PC-3 (cell line): ENCODE measurements around the gene FYN. TPM values are rescaled to one million over a fixed set of nuclear protein-coding genes. Genes with fewer than 3 reads are reported as not detected.

Source experiments
- ATAC-seq: fragments of 200-7000 bp; cut with Tn5 transposase; 2 replicates; pipeline ENCODE4 v1.9.1; 2020; ENCODE audit warnings: mild to moderate bottlenecking, moderate library complexity
- BruUV-seq: library from RNA; stranded (reverse); fragments of 400-500 nt; replicated peaks from 2 replicates; lab custom pipeline; 2021; lab: Mats Ljungman, UMichigan
- CTCF ChIA-PET: fragments of 300-600 bp; sonication (Branson Sonifier 250); formaldehyde crosslinking; loops from one replicate; lab custom pipeline; 2022; ENCODE audit warnings: antibody characterized with exemption; lab: Charles Lee
- POLR2A ChIA-PET: fragments of 300-600 bp; sonication (Branson Sonifier 250); formaldehyde crosslinking; loops from one replicate; lab custom pipeline; 2022; ENCODE audit warnings: antibody characterized with exemption; ENCODE audit not compliant: unreplicated experiment; lab: Charles Lee
- DNase-seq: peaks from one replicate; pipeline ENCODE4 v3.0.0-alpha.2; 2015
- H2AFZ ChIP-seq: fragments of 300-600 bp; sonication (generic); 2 replicates; pipeline ENCODE4 v1.6.0; 2016; ENCODE audit warnings: antibody characterized with exemption, low read length
- H3F3A ChIP-seq: fragments of 300-600 bp; sonication (generic); one replicate; pipeline ENCODE4 v1.6.0; 2017; ENCODE audit warnings: antibody characterized with exemption, low read length, control low read depth, mild to moderate bottlenecking; ENCODE audit not compliant: unreplicated experiment
- H3K27ac ChIP-seq: fragments of 300-600 bp; sonication (generic); 2 replicates; pipeline ENCODE4 v1.5.1; 2016; ENCODE audit warnings: mild to moderate bottlenecking, low read length
- H3K27me3 ChIP-seq: fragments of 300-600 bp; sonication (generic); 2 replicates; pipeline ENCODE4 v1.6.1; 2016; ENCODE audit warnings: low read length, mixed read lengths
- H3K36me3 ChIP-seq: fragments of 300-600 bp; sonication (generic); 2 replicates; pipeline ENCODE4 v1.6.1; 2016; ENCODE audit warnings: low read depth, mixed run types, low read length, mixed read lengths
- H3K4me1 ChIP-seq: fragments of 300-600 bp; sonication (generic); 2 replicates; pipeline ENCODE4 v1.5.1; 2016; ENCODE audit warnings: low read length; ENCODE audit not compliant: insufficient read depth
- H3K4me2 ChIP-seq: fragments of 300-600 bp; sonication (generic); 2 replicates; pipeline ENCODE4 v1.6.0; 2016; ENCODE audit warnings: low read length
- H3K4me3 ChIP-seq: fragments of 300-600 bp; sonication (generic); 2 replicates; pipeline ENCODE4 v1.5.1; 2016; ENCODE audit warnings: mild to moderate bottlenecking, low read length, mixed read lengths
- H3K79me2 ChIP-seq: fragments of 300-600 bp; sonication (generic); 2 replicates; pipeline ENCODE4 v1.6.1; 2017; ENCODE audit warnings: low read length, mixed read lengths
- H3K9ac ChIP-seq: fragments of 300-600 bp; sonication (generic); 2 replicates; pipeline ENCODE4 v1.6.0; 2016; ENCODE audit warnings: mild to moderate bottlenecking, low read length
- H3K9me2 ChIP-seq: fragments of 300-600 bp; sonication (generic); replicated peaks from 2 replicates; pipeline ENCODE4 v1.6.1; 2016; ENCODE audit warnings: mixed run types, low read length, mixed read lengths
- H3K9me3 ChIP-seq: fragments of 300-600 bp; sonication (generic); 2 replicates; pipeline ENCODE4 v1.6.1; 2016; ENCODE audit warnings: low read length, mixed read lengths
- H4K20me1 ChIP-seq: fragments of 300-600 bp; sonication (generic); 2 replicates; pipeline ENCODE4 v1.6.1; 2016; ENCODE audit warnings: low read length, mixed read lengths
- EZH2 ChIP-seq: fragments of 300-600 bp; sonication (generic); IDR thresholded peaks from one replicate; pipeline ENCODE4 v1.6.1; 2017; ENCODE audit warnings: antibody characterized with exemption, mild to moderate bottlenecking, low read length; ENCODE audit not compliant: unreplicated experiment
- EZH2phosphoT487 ChIP-seq: fragments of 300-600 bp; sonication (generic); IDR thresholded peaks from 2 replicates; pipeline ENCODE4 v1.6.1; 2018; ENCODE audit warnings: mild to moderate bottlenecking, antibody characterized with exemption, low read length, borderline replicate concordance
- intact Hi-C: fragments of 100-400 bp; cut with micrococcal nuclease; formaldehyde crosslinking; loops from 2 replicates; pipeline ENCODE4 v1.9.0; 2023
- total RNA-seq: library from RNA; depleted of rRNA; stranded (reverse); fragments of >200 nt; gene quantifications from 2 replicates; pipeline ENCODE4 v1.2.3, GENCODE V29; 2014
- TF ChIP-seq, protein P1 (sequence below): fragments of 300-600 bp; sonication (generic); conservative IDR thresholded peaks from 2 replicates; pipeline ENCODE4 v1.5.1; 2017; ENCODE audit warnings: antibody characterized with exemption, low read depth, mild to moderate bottlenecking, low read length

Gene FYN
- total RNA-seq, 1 experiment from 2014 or later = 27.6 TPM

DNA sequence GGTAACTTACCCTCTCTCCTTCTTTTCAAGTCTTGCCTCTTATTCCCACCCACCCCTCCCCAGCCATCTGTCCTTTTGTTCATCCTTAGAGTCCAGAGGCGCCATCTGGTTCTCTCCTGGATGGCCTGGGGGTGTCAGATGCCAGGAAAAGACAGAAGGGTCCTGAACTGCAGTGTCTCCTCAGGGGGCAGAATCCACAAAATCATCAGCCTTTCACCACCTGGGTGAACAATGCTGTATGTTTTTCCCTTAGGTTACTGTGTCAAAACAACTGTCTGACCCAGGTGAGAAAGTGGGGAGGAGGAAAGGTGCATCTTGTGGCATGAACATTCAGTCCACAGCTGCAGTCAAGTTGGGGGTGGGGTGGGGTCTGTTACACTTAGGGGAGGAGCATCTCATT is 47.9 kb upstream of the FYN start:
- BruUV-seq = no TSS peak
- H2AFZ ChIP-seq = no peak overlapping the region
- no peak for ATAC-seq

DNA sequence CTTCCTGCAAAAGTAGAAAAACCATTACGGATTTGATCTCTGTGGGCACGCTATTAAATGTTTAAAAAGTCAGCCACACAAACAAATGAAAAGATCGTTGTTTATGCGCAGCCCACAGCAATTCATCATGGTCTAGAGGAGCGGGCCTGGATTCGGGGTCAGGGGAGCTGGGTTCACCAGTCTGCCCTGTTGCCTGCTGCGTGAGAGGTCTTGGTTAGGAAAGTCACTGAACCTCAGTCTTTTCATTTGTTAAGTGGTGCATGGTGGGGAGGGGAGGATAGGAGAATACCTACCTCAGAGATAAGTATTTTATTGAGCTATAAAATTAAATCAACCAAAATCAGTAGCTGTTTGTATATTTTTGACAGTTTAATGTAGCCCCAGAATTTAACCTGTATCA is 47.3 kb upstream of the FYN start:
- ATAC-seq (no peak), DNase-seq (no peak)
- no TSS peak for BruUV-seq
- no peak overlapping the region for H3K4me2 ChIP-seq
- intact Hi-C loops = no loop called here
- no peak overlapping the region for H3K4me3 ChIP-seq
- H3K27me3 ChIP-seq = no peaks in the 10 kb centered on the region
- H3K27ac ChIP-seq = no peak overlapping the region
- H4K20me1 ChIP-seq = no peaks in the 10 kb centered on the region
- no peak overlapping the region for H3K9ac ChIP-seq
- no peaks in the 10 kb centered on the region for H3K36me3 ChIP-seq
- TF ChIP-seq, protein P1, sequence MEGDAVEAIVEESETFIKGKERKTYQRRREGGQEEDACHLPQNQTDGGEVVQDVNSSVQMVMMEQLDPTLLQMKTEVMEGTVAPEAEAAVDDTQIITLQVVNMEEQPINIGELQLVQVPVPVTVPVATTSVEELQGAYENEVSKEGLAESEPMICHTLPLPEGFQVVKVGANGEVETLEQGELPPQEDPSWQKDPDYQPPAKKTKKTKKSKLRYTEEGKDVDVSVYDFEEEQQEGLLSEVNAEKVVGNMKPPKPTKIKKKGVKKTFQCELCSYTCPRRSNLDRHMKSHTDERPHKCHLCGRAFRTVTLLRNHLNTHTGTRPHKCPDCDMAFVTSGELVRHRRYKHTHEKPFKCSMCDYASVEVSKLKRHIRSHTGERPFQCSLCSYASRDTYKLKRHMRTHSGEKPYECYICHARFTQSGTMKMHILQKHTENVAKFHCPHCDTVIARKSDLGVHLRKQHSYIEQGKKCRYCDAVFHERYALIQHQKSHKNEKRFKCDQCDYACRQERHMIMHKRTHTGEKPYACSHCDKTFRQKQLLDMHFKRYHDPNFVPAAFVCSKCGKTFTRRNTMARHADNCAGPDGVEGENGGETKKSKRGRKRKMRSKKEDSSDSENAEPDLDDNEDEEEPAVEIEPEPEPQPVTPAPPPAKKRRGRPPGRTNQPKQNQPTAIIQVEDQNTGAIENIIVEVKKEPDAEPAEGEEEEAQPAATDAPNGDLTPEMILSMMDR = no peak
- no peak for TF ChIP-seq EZH2
- no peak for TF ChIP-seq EZH2phosphoT487
- no peaks in the 10 kb centered on the region for H3F3A ChIP-seq
- no peaks in the 10 kb centered on the region for H3K9me3 ChIP-seq
- no peaks in the 10 kb centered on the region for H3K79me2 ChIP-seq
- H2AFZ ChIP-seq = no peak overlapping the region
- ChIA-PET POLR2A (no interaction called here), CTCF (no interaction called here)
- no peaks in the 10 kb centered on the region for H3K9me2 ChIP-seq
- H3K4me1 ChIP-seq = peaks cover 14% of the 10 kb centered on the region; the same call in 1 of the 2 replicates

More for the DNA sequence above, 47.9 kb upstream of the FYN start:
- Histone ChIP-seq H3F3A (peaks cover 2% of the 10 kb centered on the region), H3K27ac (no peak overlapping the region), H3K36me3 (no peaks in the 10 kb centered on the region), H3K4me2 (no peak overlapping the region), H3K4me1 (peaks cover 19% of the 10 kb centered on the region; the same call in 1 of the 2 replicates), H3K27me3 (no peaks in the 10 kb centered on the region), H3K79me2 (no peaks in the 10 kb centered on the region), H3K9me3 (peaks cover 5% of the 10 kb centered on the region; the same call in 1 of the 2 replicates), H3K9me2 (no peaks in the 10 kb centered on the region), H3K9ac (no peak overlapping the region), H3K4me3 (no peak overlapping the region), H4K20me1 (no peaks in the 10 kb centered on the region)
- ChIA-PET CTCF (no interaction called here), POLR2A (no interaction called here)
- no peak for DNase-seq
- intact Hi-C loops = no loop called here
- TF ChIP-seq EZH2 (no peak), EZH2phosphoT487 (no peak)
- TF ChIP-seq, protein P1 = no peak

DNA sequence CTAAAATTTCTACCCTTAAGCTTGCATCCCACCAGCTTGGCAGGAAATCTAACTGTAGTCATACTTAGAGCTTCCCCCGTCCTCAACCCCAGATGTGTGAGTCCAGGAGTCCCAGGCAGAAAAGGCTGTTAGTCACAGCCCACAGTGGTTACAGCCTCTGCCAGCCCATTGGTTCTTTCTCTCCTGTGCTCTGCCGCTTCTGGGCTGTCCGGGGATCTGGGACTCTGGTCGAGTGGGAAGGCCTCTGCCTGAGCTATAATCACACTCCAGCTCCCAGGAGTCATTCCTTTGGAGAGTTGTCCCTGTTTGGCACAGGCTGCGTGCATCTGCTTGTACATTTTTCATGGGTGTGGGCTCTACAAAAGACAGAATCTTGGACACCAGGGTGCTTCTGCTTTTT is 45.6 kb upstream of the FYN start:
- Histone ChIP-seq H3K4me2 (no peak overlapping the region), H3K36me3 (no peaks in the 10 kb centered on the region), H3K9ac (no peak overlapping the region), H3K9me2 (no peaks in the 10 kb centered on the region), H2AFZ (no peak overlapping the region), H4K20me1 (no peaks in the 10 kb centered on the region), H3K27me3 (no peaks in the 10 kb centered on the region), H3K4me3 (no peak overlapping the region), H3K9me3 (no peaks in the 10 kb centered on the region), H3K4me1 (peaks cover 9% of the 10 kb centered on the region; the same call in 1 of the 2 replicates), H3K27ac (no peak overlapping the region), H3K79me2 (no peaks in the 10 kb centered on the region), H3F3A (no peaks in the 10 kb centered on the region)
- ChIA-PET POLR2A (no interaction called here), CTCF (no interaction called here)
- DNase-seq = no peak
- BruUV-seq = no TSS peak
- intact Hi-C loops = no loop called here
- no peak for ATAC-seq
- TF ChIP-seq EZH2phosphoT487 = no peak
- TF ChIP-seq EZH2 = no peak
- TF ChIP-seq, protein P1 = no peak
